B cell (primary cell): Measurements from ENCODE around the gene GMIP. TPM values are rescaled to one million over a fixed set of nuclear protein-coding genes. Genes with fewer than 3 reads are reported as not detected.
A peak's percentile ranks its signal among the peaks of the same experiment; 100 is the strongest.

Source experiments
- ATAC-seq: fragments of 200-7000 bp; cut with Tn5 transposase; one replicate; pipeline ENCODE4 v1.10.0; 2021; ENCODE audit warnings: low read depth, mild to moderate bottlenecking, moderate number of reproducible peaks, moderate library complexity
- CTCF ChIA-PET: fragments of 350-600 bp; sonication (Branson Sonifier 250); formaldehyde crosslinking; loops from one replicate; lab custom pipeline; 2021; ENCODE audit warnings: antibody characterized with exemption, inconsistent platforms; lab: Charles Lee
- POLR2A ChIA-PET: fragments of 350-600 bp; sonication (Branson Sonifier 250); formaldehyde crosslinking; loops from one replicate; lab custom pipeline; 2021; ENCODE audit warnings: antibody characterized with exemption; lab: Charles Lee
- DNase-seq: peaks from one replicate; pipeline ENCODE4 v3.0.0; 2013
- H2AFZ ChIP-seq: 2 replicates; pipeline ENCODE4 v1.6.1; 2012; ENCODE audit warnings: mild to moderate bottlenecking, low read depth, low read length; ENCODE audit not compliant: insufficient read depth, poor library complexity, severe bottlenecking
- H3K27ac ChIP-seq, 2 donors: 1 replicate in 1 of 2; 2 replicates in 1 of 2; pipeline ENCODE4 v1.5.1; 2012 to 2013; ENCODE audit warnings: low read length in 2 of 2, mild to moderate bottlenecking in 2 of 2, moderate library complexity in 1 of 2
- H3K27me3 ChIP-seq, 4 experiments: fragments of 200-600 bp in 1 of 4; sonication (generic) in 1 of 4; replicated peaks in 1 of 4; 1 replicate in 2 of 4; 2 replicates in 2 of 4; pipeline versions ENCODE4 v1.6.1 to v1.7.0; 2013 to 2016; ENCODE audit warnings: low read length in 3 of 4, mild to moderate bottlenecking in 2 of 4, mixed read lengths in 1 of 4, moderate library complexity in 1 of 4; ENCODE audit not compliant: insufficient read depth in 4 of 4, control insufficient read depth in 3 of 4; ENCODE audit errors: control extremely low read depth in 1 of 4
- H3K36me3 ChIP-seq, 2 experiments: replicated peaks in 1 of 2; 1 replicate in 1 of 2; 2 replicates in 1 of 2; pipeline versions ENCODE4 v1.6.1 to v1.7.1; 2013; ENCODE audit warnings: low read length in 1 of 2; ENCODE audit not compliant: insufficient read depth in 2 of 2, control insufficient read depth in 1 of 2; ENCODE audit errors: control extremely low read depth in 1 of 2, extremely low read depth in 1 of 2
- H3K4me1 ChIP-seq, 2 donors: fragments of 200-600 bp in 1 of 2; sonication (generic) in 1 of 2; 1 replicate in 1 of 2; 2 replicates in 1 of 2; pipeline versions ENCODE4 v1.5.1 to v1.6.1; 2013 to 2017; ENCODE audit warnings: low read length in 2 of 2; ENCODE audit not compliant: control insufficient read depth in 2 of 2, insufficient read depth in 2 of 2
- H3K4me2 ChIP-seq: replicated peaks from 2 replicates; pipeline ENCODE3; 2012; ENCODE audit warnings: mild to moderate bottlenecking, low read depth, low read length; ENCODE audit not compliant: poor library complexity, severe bottlenecking
- H3K4me3 ChIP-seq, 5 experiments: fragments of 200-600 bp in 1 of 5; sonication (generic) in 1 of 5; 1 replicate in 3 of 5; 2 replicates in 2 of 5; pipeline versions ENCODE4 v1.5.1 to v1.7.0; 2011 to 2016; ENCODE audit warnings: low read length in 4 of 5, mild to moderate bottlenecking in 4 of 5, low read depth in 2 of 5, control low read depth in 1 of 5, moderate library complexity in 1 of 5; ENCODE audit not compliant: insufficient read depth in 1 of 5; ENCODE audit errors: control extremely low read depth in 1 of 5, extremely low read depth in 1 of 5
- H3K79me2 ChIP-seq: fragments of 200-600 bp; sonication (generic); one replicate; pipeline ENCODE4 v1.6.0; 2016; ENCODE audit warnings: low read length; ENCODE audit not compliant: control insufficient read depth, insufficient read depth
- H3K9ac ChIP-seq: fragments of 200-600 bp; sonication (generic); 2 replicates; pipeline ENCODE4 v1.6.1; 2017; ENCODE audit warnings: mild to moderate bottlenecking, low read length, moderate library complexity
- H3K9me3 ChIP-seq, 3 donors: one replicate each; pipeline versions ENCODE4 v1.6.1 to v1.7.1; 2013; ENCODE audit warnings: low read length in 2 of 3; ENCODE audit not compliant: control insufficient read depth in 2 of 3, insufficient read depth in 1 of 3; ENCODE audit errors: control extremely low read depth in 1 of 3
- H4K20me1 ChIP-seq: 2 replicates; pipeline ENCODE4 v1.6.0; 2012; ENCODE audit warnings: mild to moderate bottlenecking, low read length; ENCODE audit not compliant: insufficient read depth, control insufficient read depth, poor library complexity, severe bottlenecking
- H3K27ac Mint-ChIP-seq: one replicate; pipeline ENCODE4 v1.8.0; 2021; ENCODE audit warnings: mixed read lengths
- H3K27me3 Mint-ChIP-seq: one replicate; pipeline ENCODE4 v1.8.0; 2021; ENCODE audit warnings: mixed read lengths
- H3K4me1 Mint-ChIP-seq: one replicate; pipeline ENCODE4 v1.8.0; 2021; ENCODE audit warnings: mixed read lengths
- H3K4me3 Mint-ChIP-seq: one replicate; pipeline ENCODE4 v1.8.0; 2021; ENCODE audit warnings: mixed read lengths
- H3K9me3 Mint-ChIP-seq: one replicate; pipeline ENCODE4 v1.8.0; 2022; ENCODE audit warnings: mixed read lengths; ENCODE audit not compliant: insufficient read depth
- CTCF ChIP-seq: fragments of 200-600 bp; IDR thresholded peaks from one replicate; pipeline ENCODE4 v1.8.0; 2022; ENCODE audit warnings: antibody characterized with exemption, mild to moderate bottlenecking
- EZH2 ChIP-seq: IDR thresholded peaks from 2 replicates; pipeline ENCODE4 v1.6.1; 2012; ENCODE audit warnings: borderline replicate concordance, low read depth, mild to moderate bottlenecking, moderate library complexity, low read length; ENCODE audit not compliant: insufficient read depth, poor library complexity, severe bottlenecking
- WGBS: methylation state at CpG from one replicate; pipeline ENCODE4 v1.1.5; 2013; ENCODE audit warnings: missing lambda C conversion rate; ENCODE audit not compliant: insufficient coverage; 5-methylcytosine and 5-hydroxymethylcytosine counted together
- intact Hi-C: fragments of 100-400 bp; cut with micrococcal nuclease; formaldehyde crosslinking; loops from one replicate; pipeline ENCODE4 v1.10.0; 2022
- polyA plus RNA-seq: library from polyadenylated mRNA; depleted of rRNA; stranded (reverse); fragments of >200 nt; gene quantifications from 2 replicates; pipeline ENCODE4 v1.2.3, GENCODE V29; 2012
- total RNA-seq, 2 donors: library from RNA; stranded (reverse); fragments of 120-200 nt in 1 of 2; gene quantifications; 1 replicate in 1 of 2; 2 replicates in 1 of 2; pipeline versions ENCODE4 v1.2.3 to v1.2.4, GENCODE V29; 2013 to 2022

The GMIP gene
- total and polyA plus RNA-seq, 2 donors (not counting 1 experiment from before 2014, with no cell fraction given) = 57.0 to 112 TPM

DNA sequence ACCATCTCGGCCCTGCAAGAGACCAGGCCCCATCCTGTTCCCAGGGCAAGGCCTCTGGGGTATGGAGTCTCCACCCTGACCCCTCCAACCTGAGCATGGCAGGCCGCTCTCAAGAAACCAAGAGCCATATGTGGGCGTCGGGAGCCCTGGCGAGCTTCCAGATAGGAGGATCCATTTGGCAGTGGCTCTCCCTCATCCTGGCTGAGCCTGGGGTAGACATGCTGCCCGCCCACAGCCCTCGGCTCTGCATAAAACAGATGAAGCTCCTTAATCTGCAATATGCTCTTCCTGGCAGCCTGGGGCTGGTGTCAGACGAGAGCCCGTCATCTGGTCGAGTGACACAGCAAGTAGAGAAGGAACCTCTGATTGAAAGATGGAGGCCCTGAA, 13.9 kb upstream of the GMIP start:
- H3K4me1 ChIP-seq = peaks cover 14 to 17% of the 10 kb centered on the region in 2 donors
- intact Hi-C loops = no loop called here
- ChIA-PET CTCF (interaction anchor here (0.6 kb wide), 1 partner anchor 10 kb away, joined by 4 read pairs; no protein-coding TSS in a partner anchor), POLR2A (no interaction called here)
- no peak overlapping the region for H3K9ac ChIP-seq
- no peaks in the 10 kb centered on the region for H3K9me3 Mint-ChIP-seq
- H3K9me3 ChIP-seq = no peaks in the 10 kb centered on the region
- no peak overlapping the region for H3K27ac ChIP-seq
- no peak for ATAC-seq
- peak; percentile 5 for DNase-seq
- H4K20me1 ChIP-seq = peaks cover 32% of the 10 kb centered on the region
- H3K4me2 ChIP-seq = no peak overlapping the region
- H3K36me3 ChIP-seq = peaks cover 0 to 79% of the 10 kb centered on the region in 2 experiments
- H2AFZ ChIP-seq = no peak overlapping the region
- H3K27me3 Mint-ChIP-seq = no peaks in the 10 kb centered on the region
- no peak overlapping the region for H3K27ac Mint-ChIP-seq
- no peak overlapping the region for H3K4me3 Mint-ChIP-seq
- TF ChIP-seq CTCF (no peak), EZH2 (no peak)
- 97% methylated on average over 10 of the region's 10 CpGs for WGBS
- H3K4me1 Mint-ChIP-seq = peaks cover 15% of the 10 kb centered on the region
- no peaks in the 10 kb centered on the region for H3K27me3 ChIP-seq
- no peak overlapping the region for H3K4me3 ChIP-seq
- peaks cover 81% of the 10 kb centered on the region for H3K79me2 ChIP-seq

DNA sequence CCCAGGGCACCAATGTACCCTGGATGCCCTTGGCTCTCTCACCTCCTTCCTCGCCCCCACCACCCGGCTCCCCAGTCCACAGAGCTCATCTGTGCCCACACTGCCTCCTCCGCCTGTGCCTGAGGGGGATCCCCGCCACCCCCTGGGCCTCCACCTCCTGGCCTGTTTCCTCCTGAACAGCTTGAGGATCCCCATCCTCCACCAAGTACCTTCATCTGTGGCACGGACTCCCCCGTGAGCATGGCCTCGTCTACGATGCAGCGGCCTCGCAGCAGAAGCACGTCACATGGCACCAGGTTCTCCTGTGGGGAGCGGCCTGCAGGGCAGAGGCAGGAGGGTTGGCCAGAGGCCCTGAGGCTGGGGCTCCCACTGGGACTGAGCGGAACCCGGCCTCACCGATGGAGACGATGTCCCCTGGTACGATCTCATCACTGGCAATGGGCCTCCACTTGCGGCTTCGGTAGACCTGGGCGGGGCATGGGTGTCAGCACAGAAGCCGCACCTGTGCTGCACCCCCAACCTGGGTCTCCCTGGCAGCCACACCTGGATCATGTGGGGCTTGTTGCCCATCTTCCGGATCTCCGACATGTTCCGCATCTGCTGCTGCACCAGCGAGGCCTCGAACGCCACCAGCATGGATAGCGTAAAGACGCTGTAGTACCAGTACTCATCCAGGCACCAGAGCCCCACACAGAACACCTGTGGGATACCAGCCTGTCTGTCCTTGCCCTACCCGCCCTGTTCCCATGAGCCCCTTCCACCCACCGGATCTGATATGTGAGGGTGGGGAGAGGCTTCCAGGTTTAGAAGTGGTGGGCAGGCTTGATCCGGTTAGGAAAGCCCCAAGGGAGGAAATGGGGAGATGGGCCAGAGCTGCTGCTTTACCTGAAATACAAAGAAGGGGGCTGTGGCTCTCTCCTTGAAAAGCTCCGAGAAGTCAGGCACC, 13.3 kb upstream of the GMIP start:
- H3K4me2 ChIP-seq = no peak overlapping the region
- ChIA-PET CTCF (interaction anchor here (0.6 kb wide), 1 partner anchor 11 kb away, joined by 4 read pairs; no protein-coding TSS in a partner anchor), POLR2A (no interaction called here)
- H3K36me3 ChIP-seq = peaks cover 0 to 86% of the 10 kb centered on the region in 2 experiments
- H3K79me2 ChIP-seq = peaks cover 83% of the 10 kb centered on the region
- Mint-ChIP-seq H3K27ac (no peak overlapping the region), H3K9me3 (no peaks in the 10 kb centered on the region), H3K4me1 (peaks cover 8% of the 10 kb centered on the region), H3K27me3 (no peaks in the 10 kb centered on the region), H3K4me3 (no peak overlapping the region)
- H3K4me1 ChIP-seq = peaks cover 7 to 10% of the 10 kb centered on the region in 2 donors
- H4K20me1 ChIP-seq = peaks cover 36% of the 10 kb centered on the region
- no peak overlapping the region for H3K4me3 ChIP-seq
- intact Hi-C loops = no loop called here
- no peaks in the 10 kb centered on the region for H3K9me3 ChIP-seq
- no peak overlapping the region for H2AFZ ChIP-seq
- no peak overlapping the region for H3K27ac ChIP-seq
- peak; percentile 6 for DNase-seq
- ATAC-seq = no peak
- no peaks in the 10 kb centered on the region for H3K27me3 ChIP-seq
- 97% methylated on average over 31 of the region's 33 CpGs for WGBS
- no peak overlapping the region for H3K9ac ChIP-seq
- TF ChIP-seq EZH2 (no peak), CTCF (no peak)
